Liver (tissue), 9 donors: Measurements from ENCODE around the gene CYSLTR2. TPM values are rescaled to one million over a fixed set of nuclear protein-coding genes. Genes with fewer than 3 reads are reported as not detected.

Source experiments
- DNase-seq: peaks from one replicate; pipeline ENCODE4 v3.0.0-alpha.2; 2017; ENCODE audit warnings: low spot score
- H3K27ac ChIP-seq, 2 donors: one replicate each; pipeline ENCODE4 v1.7.0; 2013; ENCODE audit warnings: inconsistent platforms in 2 of 2, low read length in 2 of 2, control low read depth in 1 of 2, low read depth in 1 of 2, mild to moderate bottlenecking in 1 of 2
- H3K27me3 ChIP-seq, 4 donors: one replicate each; pipeline versions ENCODE4 v1.6.1 to v1.7.0; 2013; ENCODE audit warnings: low read length in 3 of 4, inconsistent platforms in 1 of 4, mild to moderate bottlenecking in 1 of 4, moderate library complexity in 1 of 4; ENCODE audit not compliant: control insufficient read depth in 4 of 4, insufficient read depth in 4 of 4
- H3K36me3 ChIP-seq, 4 donors: one replicate each; pipeline versions ENCODE4 v1.6.1 to v1.7.0; 2013; ENCODE audit warnings: low read length in 3 of 4, mild to moderate bottlenecking in 3 of 4, low read depth in 1 of 4, moderate library complexity in 1 of 4; ENCODE audit not compliant: control insufficient read depth in 4 of 4, insufficient read depth in 3 of 4
- H3K4me1 ChIP-seq, 4 donors: one replicate each; pipeline versions ENCODE4 v1.6.1 to v1.7.0; 2013; ENCODE audit warnings: low read length in 3 of 4, mild to moderate bottlenecking in 3 of 4, moderate library complexity in 1 of 4; ENCODE audit not compliant: control insufficient read depth in 4 of 4, insufficient read depth in 4 of 4
- H3K4me3 ChIP-seq, 3 donors: one replicate each; pipeline versions ENCODE4 v1.6.1 to v1.7.0; 2013; ENCODE audit warnings: low read length in 3 of 3, control low read depth in 1 of 3, low read depth in 1 of 3, mild to moderate bottlenecking in 1 of 3
- H3K9ac ChIP-seq, 2 donors: one replicate each; pipeline ENCODE4 v1.7.0; 2013; ENCODE audit warnings: low read length in 2 of 2, mild to moderate bottlenecking in 2 of 2, moderate library complexity in 2 of 2, control low read depth in 1 of 2, low read depth in 1 of 2
- H3K9me3 ChIP-seq, 4 donors: one replicate each; pipeline versions ENCODE4 v1.6.1 to v1.7.0; 2013; ENCODE audit warnings: low read length in 3 of 4; ENCODE audit not compliant: control insufficient read depth in 4 of 4
- FOXA1 ChIP-seq: IDR thresholded peaks from 2 replicates; pipeline ENCODE4 v1.6.1; 2016; ENCODE audit warnings: antibody characterized with exemption
- FOXA2 ChIP-seq: IDR thresholded peaks from 2 replicates; pipeline ENCODE4 v1.6.1; 2016; ENCODE audit warnings: antibody characterized with exemption
- GABPA ChIP-seq, 2 donors: IDR thresholded peaks in 1 of 2; conservative IDR thresholded peaks in 1 of 2; 2 replicates each; pipeline ENCODE4 v1.6.1; 2016; ENCODE audit warnings: antibody characterized with exemption in 2 of 2, mild to moderate bottlenecking in 1 of 2, moderate library complexity in 1 of 2
- HNF4A ChIP-seq, 2 donors: conservative IDR thresholded peaks; 2 replicates each; pipeline ENCODE4 v1.6.1; 2016; ENCODE audit warnings: antibody characterized with exemption in 2 of 2, mild to moderate bottlenecking in 2 of 2
- HNF4G ChIP-seq: IDR thresholded peaks from 2 replicates; pipeline ENCODE4 v1.6.1; 2016; ENCODE audit warnings: antibody characterized with exemption
- JUND ChIP-seq, 2 donors: IDR thresholded peaks; 2 replicates each; pipeline ENCODE4 v1.6.1; 2016; ENCODE audit warnings: antibody characterized with exemption in 2 of 2
- NR2F2 ChIP-seq: IDR thresholded peaks from 2 replicates; pipeline ENCODE4 v1.6.1; 2016; ENCODE audit warnings: antibody characterized with exemption
- RAD21 ChIP-seq, 2 donors: IDR thresholded peaks; 2 replicates each; pipeline ENCODE4 v1.6.1; 2016; ENCODE audit warnings: antibody characterized with exemption in 2 of 2, mild to moderate bottlenecking in 2 of 2
- RXRA ChIP-seq, 2 donors: IDR thresholded peaks; 2 replicates each; pipeline ENCODE4 v1.6.1; 2017 to 2018; ENCODE audit warnings: antibody characterized with exemption in 2 of 2, mild to moderate bottlenecking in 1 of 2
- SP1 ChIP-seq: IDR thresholded peaks from 2 replicates; pipeline ENCODE4 v1.6.1; 2018; ENCODE audit warnings: antibody characterized with exemption, mild to moderate bottlenecking
- TAF1 ChIP-seq: conservative IDR thresholded peaks from 2 replicates; pipeline ENCODE4 v1.6.1; 2016; ENCODE audit warnings: antibody characterized with exemption, mild to moderate bottlenecking
- YY1 ChIP-seq: IDR thresholded peaks from 2 replicates; pipeline ENCODE4 v1.6.1; 2016; ENCODE audit warnings: antibody characterized with exemption, mild to moderate bottlenecking
- WGBS: extraction: QIAGEN DNeasy Blood & Tissue Kit; methylation state at CpG from one replicate; pipeline ENCODE4 v1.1.7; 2013; 5-methylcytosine and 5-hydroxymethylcytosine counted together
- polyA plus RNA-seq, 2 donors: library from polyadenylated mRNA; stranded (reverse) in 1 of 2; unstranded in 1 of 2; fragments of 200-250 nt in 1 of 2; fragments of >200 nt in 1 of 2; fragmentation: Nextera tagmentation in 1 of 2; extraction: Ambion mirVana in 1 of 2; gene quantifications; one replicate each; pipeline versions ENCODE4 v1.2.1 to v1.2.3, GENCODE V29; 2013 to 2015
- total RNA-seq, 2 donors: library from RNA; depleted of rRNA; stranded (reverse); fragments of >200 nt; gene quantifications; one replicate each; pipeline ENCODE4 v1.2.3, GENCODE V29; 2014
- TF ChIP-seq, protein P1 (sequence below): fragments of 150-350 bp; IDR thresholded peaks from 2 replicates; pipeline ENCODE4 v1.5.1; 2017; ENCODE audit warnings: improper control_type of control experiment, low read depth, low read length; ENCODE audit not compliant: missing input control
- TF ChIP-seq, protein P2 (sequence below): IDR thresholded peaks from 2 replicates; pipeline ENCODE4 v1.6.1; 2016; ENCODE audit warnings: antibody characterized with exemption, mild to moderate bottlenecking
- donor health status: healthy.
- donor health status: healthy.
- donor health status: healthy.
- donor health status: healthy.
- donor health status: healthy.

Gene CYSLTR2
- total and polyA plus RNA-seq, 4 donors: 0.07 to 0.37 (median 0.15) TPM

DNA sequence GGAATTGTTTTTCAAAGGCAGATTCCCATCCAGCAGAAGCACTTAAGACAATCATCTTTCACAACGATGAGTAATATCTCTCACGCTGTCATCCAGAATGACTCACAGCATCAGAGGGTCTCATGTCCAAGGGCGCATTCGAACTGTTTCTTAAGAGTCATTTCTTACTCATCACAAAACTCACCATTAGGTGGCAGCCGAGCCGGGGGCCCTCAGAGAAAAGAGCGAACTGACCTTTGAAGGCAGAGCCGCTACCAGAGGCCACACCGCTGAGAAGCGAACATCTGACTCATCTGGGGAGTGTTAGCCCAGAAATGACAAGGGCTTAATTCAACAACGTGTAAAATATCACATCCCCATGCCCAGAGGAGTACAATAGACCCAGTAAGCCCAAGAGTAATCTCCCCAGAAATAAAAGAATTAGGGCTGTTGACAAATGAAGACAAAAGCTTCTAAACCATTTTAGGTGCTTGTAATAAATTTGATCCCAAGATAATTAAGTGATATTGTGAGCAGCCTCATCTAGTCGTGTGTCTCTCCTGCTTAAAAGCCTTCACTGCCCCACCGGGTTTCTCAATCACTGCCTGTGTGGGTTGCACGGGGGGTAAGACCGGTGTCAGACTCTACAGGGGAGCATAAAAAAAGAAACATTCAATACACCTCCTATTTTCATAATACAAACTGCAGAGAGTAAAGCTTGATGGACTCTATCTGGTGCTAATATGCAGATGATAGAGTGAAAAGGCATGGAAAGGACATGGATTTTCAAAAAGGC lies 96.2 kb downstream of the CYSLTR2 start:
- Histone ChIP-seq H3K27me3 (no peaks in the 10 kb centered on the region), H3K36me3 (no peaks in the 10 kb centered on the region), H3K4me1 (no peaks in the 10 kb centered on the region), H3K9ac (no peak overlapping the region), H3K27ac (peak overlapping the region in 1 of 2 donors; percentile 18), H3K9me3 (no peaks in the 10 kb centered on the region), H3K4me3 (no peak overlapping the region)
- no peak for TF ChIP-seq FOXA1
- no peak for TF ChIP-seq GABPA (IDR thresholded peaks at IDR 0.05 in 1 of 2, conservative IDR thresholded peaks at IDR 0.05 in 1 of 2)
- no peak for TF ChIP-seq FOXA2
- TF ChIP-seq, protein P1, sequence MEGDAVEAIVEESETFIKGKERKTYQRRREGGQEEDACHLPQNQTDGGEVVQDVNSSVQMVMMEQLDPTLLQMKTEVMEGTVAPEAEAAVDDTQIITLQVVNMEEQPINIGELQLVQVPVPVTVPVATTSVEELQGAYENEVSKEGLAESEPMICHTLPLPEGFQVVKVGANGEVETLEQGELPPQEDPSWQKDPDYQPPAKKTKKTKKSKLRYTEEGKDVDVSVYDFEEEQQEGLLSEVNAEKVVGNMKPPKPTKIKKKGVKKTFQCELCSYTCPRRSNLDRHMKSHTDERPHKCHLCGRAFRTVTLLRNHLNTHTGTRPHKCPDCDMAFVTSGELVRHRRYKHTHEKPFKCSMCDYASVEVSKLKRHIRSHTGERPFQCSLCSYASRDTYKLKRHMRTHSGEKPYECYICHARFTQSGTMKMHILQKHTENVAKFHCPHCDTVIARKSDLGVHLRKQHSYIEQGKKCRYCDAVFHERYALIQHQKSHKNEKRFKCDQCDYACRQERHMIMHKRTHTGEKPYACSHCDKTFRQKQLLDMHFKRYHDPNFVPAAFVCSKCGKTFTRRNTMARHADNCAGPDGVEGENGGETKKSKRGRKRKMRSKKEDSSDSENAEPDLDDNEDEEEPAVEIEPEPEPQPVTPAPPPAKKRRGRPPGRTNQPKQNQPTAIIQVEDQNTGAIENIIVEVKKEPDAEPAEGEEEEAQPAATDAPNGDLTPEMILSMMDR: peak; percentile 31
- TF ChIP-seq NR2F2: no peak
- no peak for TF ChIP-seq YY1
- no peak for TF ChIP-seq RXRA (IDR thresholded peaks at IDR 0.05)
- TF ChIP-seq, protein P2, sequence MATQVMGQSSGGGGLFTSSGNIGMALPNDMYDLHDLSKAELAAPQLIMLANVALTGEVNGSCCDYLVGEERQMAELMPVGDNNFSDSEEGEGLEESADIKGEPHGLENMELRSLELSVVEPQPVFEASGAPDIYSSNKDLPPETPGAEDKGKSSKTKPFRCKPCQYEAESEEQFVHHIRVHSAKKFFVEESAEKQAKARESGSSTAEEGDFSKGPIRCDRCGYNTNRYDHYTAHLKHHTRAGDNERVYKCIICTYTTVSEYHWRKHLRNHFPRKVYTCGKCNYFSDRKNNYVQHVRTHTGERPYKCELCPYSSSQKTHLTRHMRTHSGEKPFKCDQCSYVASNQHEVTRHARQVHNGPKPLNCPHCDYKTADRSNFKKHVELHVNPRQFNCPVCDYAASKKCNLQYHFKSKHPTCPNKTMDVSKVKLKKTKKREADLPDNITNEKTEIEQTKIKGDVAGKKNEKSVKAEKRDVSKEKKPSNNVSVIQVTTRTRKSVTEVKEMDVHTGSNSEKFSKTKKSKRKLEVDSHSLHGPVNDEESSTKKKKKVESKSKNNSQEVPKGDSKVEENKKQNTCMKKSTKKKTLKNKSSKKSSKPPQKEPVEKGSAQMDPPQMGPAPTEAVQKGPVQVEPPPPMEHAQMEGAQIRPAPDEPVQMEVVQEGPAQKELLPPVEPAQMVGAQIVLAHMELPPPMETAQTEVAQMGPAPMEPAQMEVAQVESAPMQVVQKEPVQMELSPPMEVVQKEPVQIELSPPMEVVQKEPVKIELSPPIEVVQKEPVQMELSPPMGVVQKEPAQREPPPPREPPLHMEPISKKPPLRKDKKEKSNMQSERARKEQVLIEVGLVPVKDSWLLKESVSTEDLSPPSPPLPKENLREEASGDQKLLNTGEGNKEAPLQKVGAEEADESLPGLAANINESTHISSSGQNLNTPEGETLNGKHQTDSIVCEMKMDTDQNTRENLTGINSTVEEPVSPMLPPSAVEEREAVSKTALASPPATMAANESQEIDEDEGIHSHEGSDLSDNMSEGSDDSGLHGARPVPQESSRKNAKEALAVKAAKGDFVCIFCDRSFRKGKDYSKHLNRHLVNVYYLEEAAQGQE: no peak
- no peak for TF ChIP-seq HNF4A (conservative IDR thresholded peaks at IDR 0.05)
- TF ChIP-seq SP1: no peak
- TF ChIP-seq JUND (IDR thresholded peaks at IDR 0.05): peak in 1 of 2 donors; percentile 31
- TF ChIP-seq RAD21 (IDR thresholded peaks at IDR 0.05): peak; percentile 58 to 74
- no peak for TF ChIP-seq TAF1
- WGBS: 47% methylated on average over 15 of the region's 15 CpGs
- DNase-seq: no peak

DNA sequence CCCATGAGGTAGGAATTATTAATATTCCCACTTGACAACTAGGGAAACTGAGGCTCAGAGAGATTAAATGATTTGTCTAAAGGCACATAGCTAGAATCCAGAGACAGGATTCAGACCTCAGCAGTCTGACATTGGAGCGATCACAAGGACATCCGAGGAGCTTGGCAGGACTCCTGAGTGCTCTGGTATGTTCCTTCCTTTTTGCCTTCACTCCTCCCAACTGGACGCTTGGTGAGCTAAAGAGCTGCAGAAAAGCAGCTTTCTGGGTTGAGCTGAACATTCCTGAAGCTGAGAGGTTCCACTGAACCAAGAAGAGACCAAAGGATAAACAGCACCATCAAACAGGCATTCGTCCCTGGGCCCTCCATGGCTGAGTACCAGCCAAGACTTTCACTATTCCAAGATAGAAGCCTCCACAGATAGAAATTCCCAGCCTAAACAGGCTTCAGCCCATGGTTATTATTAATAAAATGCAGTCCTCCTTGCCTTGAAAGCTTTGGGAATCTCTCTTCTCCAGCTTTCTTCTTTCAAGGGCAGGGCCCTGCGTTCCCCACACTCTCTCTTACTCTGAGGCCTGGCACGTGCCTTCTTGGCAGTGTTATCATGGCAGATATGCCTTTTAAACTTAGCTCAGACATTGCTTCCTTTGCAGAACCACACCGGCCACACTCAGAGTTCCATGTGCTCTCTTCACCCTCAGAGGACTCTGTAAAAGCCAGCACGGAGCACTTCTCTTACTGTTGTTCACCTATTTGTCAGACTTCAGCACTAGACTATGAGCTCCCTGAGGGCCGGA lies 97.1 kb downstream of the CYSLTR2 start:
- DNase-seq: no peak
- H3K27ac ChIP-seq: peak overlapping the region in 1 of 2 donors; percentile 18

More for the DNA sequence above, 97.1 kb downstream of the CYSLTR2 start:
- 86% methylated on average over 9 of the region's 9 CpGs for WGBS
- Histone ChIP-seq H3K36me3 (no peaks in the 10 kb centered on the region), H3K4me1 (no peaks in the 10 kb centered on the region), H3K4me3 (no peak overlapping the region), H3K27me3 (no peaks in the 10 kb centered on the region), H3K9me3 (no peaks in the 10 kb centered on the region), H3K9ac (no peak overlapping the region)
- TF ChIP-seq SP1 (no peak), JUND (IDR thresholded peaks at IDR 0.05) (no peak), HNF4G (no peak), GABPA (IDR thresholded peaks at IDR 0.05 in 1 of 2, conservative IDR thresholded peaks at IDR 0.05 in 1 of 2) (no peak), RAD21 (IDR thresholded peaks at IDR 0.05) (peak in 1 of 2 donors; percentile 33)
